Gastrocnemius medialis (tissue), 4 donors: ENCODE measurements around the gene GRM1.

Source experiments
- CTCF ChIP-seq, 5 experiments: fragments of 450-650 bp in 3 of 5; fragments of 200-600 bp in 2 of 5; sonication (generic) in 2 of 5; IDR thresholded peaks in 4 of 5; conservative IDR thresholded peaks in 1 of 5; 1 replicate in 4 of 5; 2 replicates in 1 of 5; pipeline ENCODE4 v1.5.1; 2016 to 2019; ENCODE audit warnings: antibody characterized with exemption in 5 of 5, mild to moderate bottlenecking in 3 of 5, moderate library complexity in 3 of 5
- POLR2A ChIP-seq, 2 donors: fragments of 450-650 bp; IDR thresholded peaks; one replicate each; pipeline ENCODE4 v1.6.1; 2017; ENCODE audit warnings: antibody characterized with exemption in 2 of 2, mild to moderate bottlenecking in 2 of 2, moderate library complexity in 2 of 2

- no peak for TF ChIP-seq POLR2A (IDR thresholded peaks at IDR 0.05)
- no peak for TF ChIP-seq CTCF (IDR thresholded peaks at IDR 0.05 in 4 of 5, conservative IDR thresholded peaks at IDR 0.05 in 1 of 5)
These were observed 155.8 kb downstream of the GRM1 start for GRCh38 chr6:146184701-146185100.
